NCI-H187 (cell line): ENCODE results near the gene NXPH1.
A peak's percentile ranks its signal among the peaks of the same experiment; 100 is the strongest.

ENCODE experiments used
- DNase-seq, 2 experiments: peaks; one replicate each; lab custom pipeline; 2025; lab: John Stamatoyannopoulos, UW

Gene NXPH1

GRCh38 chr7:8597565-8597964 is 164.2 kb downstream of the NXPH1 start:
- DNase-seq: peak; percentile 22 to 28

- no peak for DNase-seq
These were observed 167.7 kb downstream of the NXPH1 start for GRCh38 chr7:8601121-8601520.

DNA sequence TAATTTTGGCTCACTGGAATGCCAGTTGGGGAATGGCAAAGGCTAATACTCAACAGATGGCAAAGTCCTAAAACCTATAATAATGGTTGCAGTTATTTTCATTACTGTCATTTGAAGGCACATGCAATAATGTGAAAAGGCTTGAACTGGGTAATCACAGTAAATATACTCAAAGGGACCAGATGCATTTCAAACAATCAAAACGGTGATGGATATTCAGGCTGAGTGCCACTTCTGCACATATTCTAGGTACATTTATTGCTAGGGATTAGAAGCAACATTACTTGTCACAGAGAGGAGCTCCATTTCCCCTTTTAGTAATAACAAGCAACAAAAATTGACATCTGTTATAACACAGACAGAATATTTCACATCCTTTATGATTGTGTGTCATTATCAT is 171.8 kb downstream of the NXPH1 start:
- DNase-seq: no peak

DNA sequence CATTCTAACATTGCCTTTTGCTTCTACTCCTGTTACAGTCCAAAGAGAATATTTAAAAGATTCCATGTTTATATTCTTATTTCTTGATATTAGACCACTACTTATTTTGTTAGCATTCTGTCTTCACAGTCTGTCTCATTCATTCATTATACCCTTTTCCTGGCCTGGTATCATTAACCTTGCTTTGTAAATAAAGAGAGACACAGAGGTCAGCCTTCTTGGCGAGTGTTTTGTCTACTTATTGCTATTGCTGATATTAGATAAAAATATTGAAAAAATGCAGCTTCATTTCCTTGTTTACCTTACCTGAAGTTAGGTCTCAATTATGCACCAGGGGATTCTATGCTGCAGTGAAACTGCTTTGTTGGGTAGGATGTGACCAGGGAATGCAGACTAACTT is 179.2 kb downstream of the NXPH1 start:
- no peak for DNase-seq

GRCh38 chr7:8613191-8613590 is 179.8 kb downstream of the NXPH1 start:
- no peak for DNase-seq

GRCh38 chr7:8615019-8615418 is 181.6 kb downstream of the NXPH1 start:
- DNase-seq: no peak

DNA sequence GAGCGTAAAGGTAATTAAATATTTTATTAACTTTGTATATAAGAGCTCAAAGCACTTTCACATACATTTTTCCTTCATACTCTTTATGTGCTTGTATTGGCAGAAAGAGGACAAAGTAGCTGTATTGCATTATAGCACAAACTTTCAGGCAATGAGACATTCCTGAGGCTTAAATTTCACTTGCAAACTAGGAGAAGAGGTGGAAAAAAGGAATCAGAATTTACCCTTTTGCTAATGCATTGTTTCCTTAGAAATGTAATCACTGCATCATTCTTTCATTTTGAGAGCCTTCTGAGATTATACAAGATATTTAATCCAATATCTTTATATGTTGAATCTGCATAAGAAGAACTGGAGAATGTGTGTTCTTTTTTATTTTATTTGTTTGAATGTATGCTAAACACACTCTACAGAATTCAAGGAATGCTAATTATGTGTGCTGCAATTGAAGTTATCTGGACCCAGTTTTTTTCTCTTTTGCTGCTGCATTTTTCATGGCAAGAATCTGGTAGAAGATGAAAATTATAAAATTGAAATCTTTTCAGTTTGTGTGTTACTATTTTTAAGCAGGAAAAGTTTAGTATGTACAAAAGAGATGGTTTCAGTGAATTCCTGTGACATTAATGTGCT is 185.1 kb downstream of the NXPH1 start:
- DNase-seq: no peak

DNA sequence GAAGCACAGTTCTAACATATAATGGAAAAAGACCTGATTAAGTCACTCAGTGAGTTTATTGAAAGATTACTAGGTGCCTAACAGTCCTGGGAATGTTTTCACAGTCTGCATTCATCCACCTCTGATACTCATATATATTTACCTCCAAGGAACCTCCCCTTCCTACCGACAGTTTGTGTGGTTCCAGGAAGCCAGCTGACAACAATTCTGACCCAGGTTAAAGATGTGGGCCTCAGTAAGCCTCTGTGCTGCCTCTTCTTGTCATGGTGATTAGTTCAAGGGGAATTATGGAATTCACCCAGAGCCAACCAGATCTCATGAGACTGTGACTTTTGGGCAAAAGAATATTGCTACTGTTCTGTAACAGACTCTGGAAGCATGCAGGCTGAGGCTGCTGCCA is 186.8 kb downstream of the NXPH1 start:
- DNase-seq: no peak

DNA sequence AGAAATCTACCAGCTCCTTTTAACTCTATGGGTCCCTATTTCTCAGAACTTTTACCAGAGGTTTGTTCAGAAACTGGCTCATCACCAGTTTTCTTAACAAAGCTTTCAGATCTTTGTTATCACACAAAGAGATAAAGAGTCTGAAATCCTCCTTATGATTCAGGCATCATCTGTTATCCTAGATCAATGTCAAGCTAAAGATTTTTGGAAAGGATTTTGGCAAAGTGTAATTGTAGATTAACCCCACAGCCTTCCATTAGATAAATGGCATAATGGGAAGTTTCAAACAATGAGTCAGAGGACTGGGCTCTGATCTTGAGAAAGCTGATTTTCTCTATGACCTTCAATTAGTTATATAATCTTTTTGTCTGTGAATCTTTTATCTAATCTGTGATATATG is 192.2 kb downstream of the NXPH1 start:
- no peak for DNase-seq

GRCh38 chr7:8627325-8627724 is 193.9 kb downstream of the NXPH1 start:
- peak in 1 of 2 experiments; percentile 27 for DNase-seq

GRCh38 chr7:8628656-8629055 is 195.2 kb downstream of the NXPH1 start:
- DNase-seq: no peak

- no peak for DNase-seq
These were observed 196.1 kb downstream of the NXPH1 start for GRCh38 chr7:8629504-8629903.

DNA sequence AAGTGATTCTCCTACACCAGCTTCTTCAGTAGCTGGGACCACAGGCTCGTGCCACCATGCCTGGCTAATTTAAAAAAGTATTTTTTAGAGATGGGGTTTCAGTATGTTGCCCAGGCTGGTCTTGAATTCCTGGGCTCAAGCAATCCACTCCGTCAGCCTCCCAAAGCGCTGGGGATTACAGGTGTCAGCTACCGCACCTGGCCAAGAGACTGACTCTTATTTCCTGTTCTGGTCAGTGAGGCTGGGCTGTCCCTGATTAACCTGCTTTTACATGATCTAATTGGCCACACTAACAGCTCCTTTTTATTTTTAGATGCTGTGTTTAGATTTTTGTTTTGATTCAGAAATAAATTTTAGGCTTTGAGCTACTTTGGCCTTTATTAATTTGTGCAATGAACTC is 203.9 kb downstream of the NXPH1 start:
- no peak for DNase-seq

- no peak for DNase-seq
These were observed 204.7 kb downstream of the NXPH1 start for GRCh38 chr7:8638076-8638475.

DNA sequence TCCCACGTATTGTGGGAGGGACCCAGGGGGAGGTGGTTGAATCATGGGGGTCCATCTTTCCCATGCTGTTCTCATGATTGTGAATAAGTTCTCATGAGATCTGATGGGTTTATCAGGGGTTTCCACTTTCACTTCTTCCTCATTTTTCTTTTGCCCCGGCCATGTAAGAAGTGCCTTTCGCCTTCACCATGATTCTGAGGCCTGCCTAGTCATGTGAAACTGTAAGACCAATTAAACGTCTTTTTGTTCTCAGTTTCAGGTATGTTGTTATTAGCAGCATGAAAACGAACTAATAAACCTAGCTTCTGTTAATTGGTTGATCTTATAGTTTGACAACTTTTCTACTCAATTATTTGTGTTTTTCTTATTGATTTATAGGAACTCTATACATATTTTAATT is 206.3 kb downstream of the NXPH1 start:
- no peak for DNase-seq

DNA sequence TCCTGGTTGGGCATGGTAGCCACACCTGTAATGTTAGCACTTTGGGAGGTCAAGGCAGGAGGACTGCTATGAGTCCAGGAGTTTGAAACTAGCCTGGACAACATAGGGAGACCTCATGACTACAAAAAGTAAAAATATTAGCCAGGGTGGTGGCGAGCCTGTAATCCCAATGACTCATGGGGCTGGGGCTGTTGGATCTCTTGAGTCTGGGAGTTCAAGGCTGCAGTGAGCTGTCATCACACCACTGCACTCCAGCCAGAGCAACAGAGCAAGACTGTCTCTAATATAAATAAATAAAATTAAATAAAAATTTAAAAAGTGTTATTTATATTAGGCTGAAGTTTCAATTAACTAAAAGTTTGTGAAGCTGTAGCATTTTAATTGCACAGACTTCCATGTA is 207.3 kb downstream of the NXPH1 start:
- no peak for DNase-seq

- DNase-seq: no peak
These were observed 235.5 kb downstream of the NXPH1 start for GRCh38 chr7:8668627-8669500.

GRCh38 chr7:8669501-8669851 is 236.1 kb downstream of the NXPH1 start:
- DNase-seq: no peak

- DNase-seq: no peak
These were observed 251.0 kb downstream of the NXPH1 start for GRCh38 chr7:8684426-8684825.

- no peak for DNase-seq
These were observed 266.6 kb downstream of the NXPH1 start for GRCh38 chr7:8699875-8700624.

GRCh38 chr7:8702807-8703206 is 269.4 kb downstream of the NXPH1 start:
- DNase-seq: no peak

DNA sequence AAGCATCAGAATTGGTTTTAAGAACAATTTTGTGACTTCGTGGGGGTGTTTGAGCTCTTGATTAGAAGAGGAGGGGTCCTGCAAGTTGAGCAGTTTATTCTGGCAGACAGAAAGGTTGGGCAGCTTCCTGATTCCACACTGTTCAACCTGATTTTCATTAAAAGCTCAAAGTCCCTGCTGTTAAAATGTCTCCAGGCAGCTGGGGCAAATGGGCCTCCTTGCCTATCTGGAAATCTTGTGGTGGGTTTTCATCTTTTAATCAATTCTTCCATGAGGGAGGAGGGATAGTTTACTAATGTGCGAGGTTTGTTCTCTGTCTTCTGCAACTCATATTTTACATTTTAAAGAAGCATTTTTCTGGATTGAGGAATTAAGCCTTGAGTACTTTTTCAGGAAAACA is 276.7 kb downstream of the NXPH1 start:
- no peak for DNase-seq

DNA sequence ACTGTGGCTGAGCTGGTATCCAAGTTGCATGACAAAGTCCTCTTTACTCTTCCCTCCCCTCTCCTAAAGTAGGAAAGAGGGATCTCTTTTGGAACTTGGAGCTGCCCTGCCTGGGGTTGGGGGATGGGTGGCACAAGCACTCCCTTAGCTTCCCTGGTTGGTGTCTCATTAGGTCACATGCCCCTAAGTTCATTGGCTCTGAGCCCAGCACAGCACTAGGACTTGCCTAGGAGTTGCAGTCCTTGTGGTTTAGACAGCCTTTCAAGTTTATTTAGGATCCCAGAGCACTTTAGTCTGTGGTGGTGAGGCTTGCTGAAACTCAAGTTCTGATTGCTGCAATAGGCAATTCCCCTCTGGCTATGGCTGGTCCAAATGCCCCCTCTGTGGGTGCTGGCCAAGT is 281.4 kb downstream of the NXPH1 start:
- no peak for DNase-seq
